Colon (tissue), 2 donors: Measurements from ENCODE around the gene ZSWIM5.
"Not testable (repeated sequence)": the region's sequence is repeated elsewhere in the genome, so short reads cannot be mapped to it uniquely, and the experiment has no call there.

Source experiments
- FAIRE-seq: peaks from 2 replicates; lab custom pipeline; 2012; peaks lifted over from hg19 to GRCh38; lab: Jason Lieb, UNC
- donor health status: control.
- donor health status: control.

Gene ZSWIM5

DNA sequence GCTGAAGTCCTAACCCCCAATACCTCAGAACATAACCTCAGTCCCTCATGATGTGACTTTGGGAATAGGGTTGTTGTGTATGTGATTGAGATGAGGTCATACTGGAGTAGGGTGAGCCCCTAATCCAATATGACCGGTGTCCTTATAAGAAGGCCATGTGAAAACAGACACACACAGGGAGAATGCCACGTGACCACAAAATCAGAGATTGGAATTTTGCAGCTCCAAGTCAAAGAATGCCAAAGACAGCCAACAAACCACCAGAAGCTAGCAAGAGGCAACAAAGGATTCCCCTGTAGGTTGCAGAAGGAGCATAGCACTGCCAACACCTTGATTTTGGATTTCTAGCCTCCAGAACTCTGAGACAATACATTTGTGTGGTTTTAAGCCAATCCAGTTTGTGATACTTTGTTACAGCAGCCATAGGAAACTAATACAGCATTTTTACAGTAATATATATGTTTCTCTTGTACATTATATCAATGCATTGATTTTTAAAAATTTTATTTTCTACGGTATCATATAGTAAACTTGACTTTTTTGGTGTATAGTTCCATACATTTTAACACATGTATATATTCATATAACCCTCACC is 5.4 kb downstream of the ZSWIM5 start:
- no peak for FAIRE-seq

DNA sequence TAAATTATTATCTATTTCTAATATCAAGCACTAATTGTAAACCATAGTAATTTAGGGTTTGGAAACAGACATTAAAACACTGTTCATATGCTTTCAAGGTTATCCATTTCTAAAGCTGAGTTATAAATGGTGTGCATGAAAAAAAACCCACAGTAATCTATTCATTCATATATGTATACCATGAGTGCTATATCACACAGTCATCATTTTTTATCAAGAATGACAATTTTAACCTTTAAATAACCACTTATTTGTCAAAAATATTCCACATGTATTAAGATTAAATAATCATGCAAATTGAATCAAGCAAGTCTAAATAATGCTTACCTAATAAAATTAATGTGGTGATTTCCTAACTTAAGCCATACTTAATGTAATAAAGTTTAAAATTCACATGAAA is 6.0 kb downstream of the ZSWIM5 start:
- FAIRE-seq, result no peak

DNA sequence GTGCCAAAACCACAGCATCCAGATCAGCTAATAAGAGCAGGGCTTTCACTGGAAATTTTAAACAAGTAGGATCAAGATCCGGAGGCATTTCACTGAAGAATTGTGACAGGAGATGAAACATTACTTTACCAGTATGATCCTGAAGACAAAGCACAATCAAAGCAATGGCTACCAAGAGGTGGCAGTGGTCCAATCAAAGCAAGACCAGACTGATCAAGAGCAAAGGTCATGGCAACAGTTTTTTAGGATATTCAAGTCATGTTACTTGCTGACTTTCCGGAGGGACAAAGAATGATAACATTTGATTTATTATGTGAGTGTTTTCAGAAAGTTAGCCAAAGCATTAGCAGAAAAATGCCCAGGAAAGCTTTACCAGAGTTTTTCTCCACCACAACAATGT is 8.2 kb downstream of the ZSWIM5 start:
- FAIRE-seq, result no peak

DNA sequence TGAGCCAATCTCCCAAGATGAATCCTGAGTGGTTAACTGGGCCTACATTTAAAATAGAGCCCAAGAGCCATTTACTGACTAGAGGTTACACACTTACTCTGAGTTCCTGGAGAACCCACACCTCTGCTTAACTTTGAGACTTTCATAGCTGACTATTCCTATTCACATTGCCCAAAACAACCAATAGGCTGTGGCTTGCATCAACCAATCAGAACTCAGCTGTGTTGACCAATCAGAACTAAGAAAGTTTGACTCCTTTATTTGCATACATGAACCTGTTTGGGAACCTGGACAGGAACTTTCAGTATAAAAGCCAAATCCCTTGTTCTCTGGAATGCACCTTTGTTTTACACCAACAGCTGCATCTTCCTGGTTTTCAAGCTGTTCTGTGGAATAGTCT is 9.5 kb downstream of the ZSWIM5 start:
- FAIRE-seq, result no peak

GRCh38 chr1:45191418-45191783 is 15.0 kb downstream of the ZSWIM5 start:
- FAIRE-seq, result no peak

GRCh38 chr1:45187725-45188124 is 18.7 kb downstream of the ZSWIM5 start:
- FAIRE-seq, result no peak

GRCh38 chr1:45179918-45180519 is 26.4 kb downstream of the ZSWIM5 start:
- not testable (repeated sequence) for FAIRE-seq

- no peak for FAIRE-seq
Observed at GRCh38 chr1:45177452-45177851, 29.0 kb downstream of the ZSWIM5 start.

DNA sequence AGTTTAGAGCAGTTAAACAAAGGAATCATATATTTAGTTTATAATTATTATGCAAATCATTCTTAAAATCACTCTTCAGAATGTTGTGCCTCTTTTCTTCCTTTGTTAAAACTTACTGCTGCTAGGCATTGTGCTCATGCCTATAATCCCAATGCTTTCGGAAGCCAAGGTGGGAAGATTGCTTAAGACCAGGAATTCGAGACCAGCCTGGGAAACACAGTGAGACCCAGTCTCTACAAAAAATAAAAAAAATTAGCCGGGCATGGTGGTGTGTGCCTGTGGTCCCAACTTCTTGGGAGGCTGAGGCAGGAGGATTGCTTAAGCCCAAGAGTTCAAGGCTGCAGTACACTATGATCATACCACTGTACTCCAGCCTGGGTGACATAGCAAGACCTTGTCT is 33.6 kb downstream of the ZSWIM5 start:
- no peak for FAIRE-seq

- no peak for FAIRE-seq
Observed at GRCh38 chr1:45172005-45172404, 34.4 kb downstream of the ZSWIM5 start.

DNA sequence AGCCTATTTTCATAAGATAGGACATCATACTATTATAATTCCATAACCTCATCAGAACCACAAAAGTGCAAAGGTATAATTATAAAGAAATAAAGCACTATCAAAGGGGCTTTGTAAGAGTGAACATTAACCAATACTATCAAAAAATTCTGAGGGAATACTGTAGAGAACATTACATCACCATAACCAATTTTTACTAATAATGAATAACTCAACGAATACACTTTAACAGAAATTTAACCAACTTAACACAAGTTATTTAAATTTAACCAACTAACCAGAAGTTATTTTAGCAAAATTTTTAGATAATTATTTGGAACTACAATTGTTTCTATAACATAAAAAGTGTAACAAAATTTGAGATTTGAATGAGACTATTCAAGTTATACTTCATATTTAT is 34.8 kb downstream of the ZSWIM5 start:
- FAIRE-seq, result peak; percentile 70

DNA sequence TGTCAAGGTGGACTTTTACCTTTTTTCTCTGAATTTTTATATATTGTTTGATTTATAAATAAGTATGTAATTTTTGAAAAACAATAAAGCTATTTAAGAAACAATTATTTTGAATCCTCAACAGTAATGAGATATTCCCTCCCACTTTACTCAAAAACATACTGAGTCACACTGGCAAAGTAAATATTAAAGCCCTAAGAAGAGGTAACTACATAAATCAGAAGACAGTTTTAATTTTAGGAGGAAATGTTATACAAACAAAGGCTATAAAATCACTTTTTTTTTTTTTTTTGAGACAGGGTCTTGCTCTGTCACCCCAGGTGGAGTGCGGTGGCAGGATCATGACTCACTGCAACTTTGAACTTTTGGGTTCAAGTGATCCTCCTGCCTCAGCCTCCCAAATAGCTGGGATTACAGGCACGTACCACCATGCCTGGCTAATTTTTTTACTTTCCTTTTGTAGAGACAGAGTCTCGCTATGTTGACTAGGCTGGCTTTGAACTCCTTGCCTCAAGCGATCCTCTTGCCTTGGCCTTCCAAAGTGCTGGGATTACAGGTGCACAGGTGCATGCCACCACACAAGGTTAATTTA is 36.2 kb downstream of the ZSWIM5 start:
- no peak for FAIRE-seq

- FAIRE-seq, result not testable (repeated sequence)
Observed at GRCh38 chr1:45167947-45168346, 38.5 kb downstream of the ZSWIM5 start.

DNA sequence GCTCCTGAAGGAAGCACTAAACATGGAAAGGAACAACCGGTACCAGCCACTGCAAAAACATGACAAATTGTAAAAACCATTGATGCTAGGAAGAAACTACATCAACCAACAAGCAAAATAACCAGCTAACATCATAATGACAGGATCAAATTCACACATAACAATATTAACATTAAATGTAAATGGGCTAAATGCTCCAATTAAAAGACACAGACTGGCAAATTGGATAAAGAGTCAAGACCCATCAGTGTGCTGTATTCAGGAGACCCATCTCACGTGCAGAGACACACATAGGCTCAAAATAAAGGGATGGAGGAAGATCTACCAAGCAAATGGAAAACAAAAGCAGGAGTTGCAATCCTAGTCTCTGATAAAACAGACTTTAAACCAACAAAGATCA is 42.1 kb downstream of the ZSWIM5 start:
- not testable (repeated sequence) for FAIRE-seq

DNA sequence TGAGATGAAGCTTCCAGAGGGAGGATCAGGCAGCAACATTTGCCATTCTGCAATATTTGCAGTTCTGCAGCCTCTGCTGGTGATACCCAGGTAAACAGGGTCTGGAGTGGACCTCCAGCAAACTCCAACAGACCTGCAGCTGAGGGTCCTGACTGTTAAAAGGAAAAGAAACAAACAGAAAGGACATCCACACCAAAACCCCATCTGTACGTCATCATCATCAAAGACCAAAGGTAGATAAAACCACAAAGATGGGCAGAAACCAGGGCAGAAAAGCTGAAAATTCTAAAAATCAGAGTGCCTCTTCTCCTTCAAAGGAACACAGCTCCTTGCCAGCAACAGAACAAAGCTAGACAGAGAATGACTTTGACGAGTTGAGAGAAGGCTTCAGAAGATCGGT is 43.3 kb downstream of the ZSWIM5 start:
- not testable (repeated sequence) for FAIRE-seq

- not testable (repeated sequence) for FAIRE-seq
Observed at GRCh38 chr1:45162041-45163035, 44.1 kb downstream of the ZSWIM5 start.

DNA sequence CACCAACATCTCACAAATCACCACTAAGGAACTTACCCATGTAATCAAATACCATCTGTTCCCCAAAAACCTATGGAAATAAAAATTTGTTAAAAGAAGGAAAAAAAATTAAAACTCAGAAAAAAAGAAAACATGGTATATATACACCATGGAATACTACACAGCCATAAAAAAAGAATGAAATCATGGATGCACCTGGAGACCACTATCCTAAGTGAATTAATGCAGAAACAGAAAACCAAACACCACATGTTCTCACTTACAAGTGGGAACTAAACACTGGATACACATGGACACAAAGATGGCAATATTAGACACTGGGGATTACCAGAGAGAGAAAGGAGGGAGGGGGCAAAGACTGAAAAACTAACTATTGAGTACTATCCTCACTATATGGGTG is 50.4 kb downstream of the ZSWIM5 start:
- FAIRE-seq, result no peak

- FAIRE-seq, result no peak
Observed at GRCh38 chr1:45155423-45155822, 51.0 kb downstream of the ZSWIM5 start.

- FAIRE-seq, result no peak
Observed at GRCh38 chr1:45152126-45152525, 54.3 kb downstream of the ZSWIM5 start.

- no peak for FAIRE-seq
Observed at GRCh38 chr1:45148209-45148825, 58.1 kb downstream of the ZSWIM5 start.

DNA sequence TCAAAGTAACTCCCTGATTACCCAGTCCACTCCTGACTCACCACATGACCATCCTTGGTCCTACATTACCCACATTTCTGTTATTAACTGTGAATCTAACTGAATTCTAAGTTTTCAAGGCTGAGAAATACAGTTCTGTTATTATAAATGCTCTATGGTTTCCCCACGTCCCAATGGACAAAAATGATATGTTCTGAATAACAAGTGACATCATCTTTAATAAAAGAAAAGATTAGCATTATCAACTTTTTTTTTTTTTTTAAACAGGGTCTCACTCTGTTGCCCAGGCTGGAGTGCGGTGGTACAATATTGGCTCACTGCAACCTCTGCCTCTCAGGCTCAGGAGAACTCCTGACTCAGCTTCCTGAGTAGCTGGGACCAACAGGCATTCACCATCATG is 59.6 kb downstream of the ZSWIM5 start:
- no peak for FAIRE-seq

DNA sequence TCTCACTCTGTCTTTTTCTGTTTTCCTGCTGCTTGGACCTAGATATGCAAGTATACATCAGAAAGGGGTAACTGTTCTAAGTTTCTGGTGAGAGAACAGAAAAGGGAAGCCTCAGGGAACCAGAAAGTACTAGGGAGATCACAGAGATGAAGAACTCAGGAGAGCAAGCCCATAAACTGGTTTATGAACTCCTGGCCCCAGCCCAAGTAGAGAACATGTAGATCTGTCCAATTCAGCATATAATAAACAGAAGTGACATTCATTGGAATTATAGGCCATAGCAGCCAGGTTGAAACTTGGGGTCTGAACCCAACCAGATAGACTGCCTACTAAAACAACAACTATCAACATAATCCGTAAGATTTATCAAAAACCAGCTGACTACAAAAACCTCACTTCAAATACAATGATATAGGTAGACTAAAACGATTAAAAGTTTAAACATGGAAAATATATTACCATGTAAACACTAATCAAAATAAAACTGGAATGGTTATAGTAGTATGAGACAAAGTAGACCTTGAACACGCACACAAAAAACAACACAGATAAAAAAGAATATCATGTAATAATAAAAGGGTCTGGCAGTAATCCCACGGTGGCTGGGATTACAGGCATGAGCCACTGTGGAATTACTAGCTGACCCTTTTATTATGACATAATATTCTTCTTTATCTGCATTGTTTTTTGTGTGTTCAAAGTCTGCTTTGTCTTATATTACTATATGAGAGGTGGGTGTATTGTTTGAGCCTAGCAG is 65.0 kb downstream of the ZSWIM5 start:
- no peak for FAIRE-seq
